LNCAP (cell line): ENCODE data around the gene PCSK4.

Experiments used
- CTCF ChIP-seq: fragments of 450-650 bp; IDR thresholded peaks from 2 replicates; pipeline ENCODE4 v1.5.1; 2017; ENCODE audit warnings: mild to moderate bottlenecking

Gene PCSK4

GRCh38 chr19:1450735-1451731 lies 39.1 kb downstream of the PCSK4 start:
- no peak for TF ChIP-seq CTCF

- no peak for TF ChIP-seq CTCF
Measured at GRCh38 chr19:1449467-1450442, 40.4 kb downstream of the PCSK4 start, which contains the start of gene APC2. APC2 (plus strand) TSS chr19:1450121; CDS start chr19:1453002, 2,881 bp downstream.

- no peak for TF ChIP-seq CTCF
Measured at GRCh38 chr19:1447944-1448343, 42.2 kb downstream of the PCSK4 start.

GRCh38 chr19:1447504-1447903 lies 42.6 kb downstream of the PCSK4 start:
- no peak for TF ChIP-seq CTCF

- TF ChIP-seq CTCF: no peak
Measured at GRCh38 chr19:1446713-1447481, 43.3 kb downstream of the PCSK4 start.

GRCh38 chr19:1445932-1446712 lies 44.0 kb downstream of the PCSK4 start:
- TF ChIP-seq CTCF: no peak
